Activated naive CD8-positive, alpha-beta T cell treated with anti-CD3 and anti-CD28 coated beads, Interleukin-2, amount 50 U/mL, for 24 hours (primary cell): ENCODE measurements around the gene LINGO1.

ENCODE experiments used
- ATAC-seq: fragments of 150-1000 bp; cut with Tn5 transposase; one replicate; pipeline ENCODE4 v1.10.0; 2021
- DNase-seq: peaks from one replicate; pipeline ENCODE4 v3.0.0; 2021
- H3K27ac Mint-ChIP-seq: one replicate; pipeline ENCODE4 v1.8.0; 2021; ENCODE audit warnings: mild to moderate bottlenecking, mixed read lengths
- H3K27me3 Mint-ChIP-seq: one replicate; pipeline ENCODE4 v1.8.0; 2021; ENCODE audit warnings: mixed read lengths
- H3K36me3 Mint-ChIP-seq: one replicate; pipeline ENCODE4 v1.8.0; 2021; ENCODE audit warnings: low read depth, mixed read lengths
- H3K4me1 Mint-ChIP-seq: one replicate; pipeline ENCODE4 v1.8.0; 2021; ENCODE audit warnings: mixed read lengths
- H3K4me3 Mint-ChIP-seq: one replicate; pipeline ENCODE4 v1.8.0; 2021; ENCODE audit warnings: mild to moderate bottlenecking, moderate library complexity, mixed read lengths
- H3K9me3 Mint-ChIP-seq: one replicate; pipeline ENCODE4 v1.8.0; 2021; ENCODE audit warnings: mixed read lengths

LINGO1 gene

DNA sequence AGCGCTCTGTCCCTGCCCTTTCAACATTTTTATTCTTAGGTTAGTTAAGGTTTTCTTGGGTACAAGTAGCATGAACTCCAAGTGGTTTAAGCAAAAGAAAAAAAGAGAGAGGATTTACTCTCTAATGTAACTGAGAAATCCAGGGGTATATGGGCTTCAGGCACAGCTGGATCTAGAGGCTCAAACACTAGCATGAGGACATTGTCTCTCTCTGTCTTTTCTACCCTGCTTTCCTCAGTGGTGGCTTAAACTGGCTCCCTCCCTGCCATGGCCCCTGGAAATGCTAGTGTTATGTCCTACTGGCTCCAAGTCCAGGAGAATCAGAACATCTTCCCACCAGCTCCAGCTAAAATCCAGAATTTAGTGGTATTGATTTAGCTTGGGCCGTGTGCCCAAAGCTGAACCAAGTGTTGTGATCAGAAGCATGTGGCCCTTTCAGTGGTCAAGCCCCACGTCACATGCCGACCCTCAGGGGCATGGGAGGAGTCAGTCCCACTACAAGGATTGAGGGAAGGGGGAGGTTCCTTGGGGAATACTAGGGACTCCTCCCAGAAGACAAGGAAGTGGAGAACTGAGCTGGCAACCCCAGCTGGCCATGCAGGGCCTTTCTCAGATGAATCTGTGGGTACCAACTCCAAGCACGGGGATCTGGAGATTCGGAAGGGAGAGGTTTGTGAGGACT is 58.0 kb downstream of the LINGO1 start:
- H3K9me3 Mint-ChIP-seq = no peaks in the 10 kb centered on the region
- no peaks in the 10 kb centered on the region for H3K4me1 Mint-ChIP-seq
- no peak overlapping the region for H3K27ac Mint-ChIP-seq
- no peak for DNase-seq
- H3K4me3 Mint-ChIP-seq = no peak overlapping the region
- no peaks in the 10 kb centered on the region for H3K27me3 Mint-ChIP-seq
- no peak for ATAC-seq
- no peaks in the 10 kb centered on the region for H3K36me3 Mint-ChIP-seq

DNA sequence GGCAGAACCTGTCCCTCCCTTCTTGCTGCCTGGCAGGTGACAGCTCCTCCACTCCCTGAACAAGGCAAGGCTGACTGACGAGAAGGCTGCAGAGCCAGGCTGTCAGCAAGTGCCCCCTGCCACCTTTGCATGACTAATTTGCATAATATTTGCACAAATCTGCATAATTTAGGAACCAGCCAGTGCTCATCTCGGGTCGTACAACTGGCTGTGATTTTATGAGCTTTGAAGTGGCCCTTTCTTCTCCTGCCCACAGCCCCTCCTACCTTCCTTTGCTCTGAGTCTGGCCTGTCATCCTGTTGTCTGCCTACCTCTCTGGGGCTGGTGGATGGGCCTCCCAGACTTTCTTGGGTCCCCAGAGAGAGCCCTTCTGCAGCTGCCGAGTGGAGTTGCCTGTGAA is 58.9 kb downstream of the LINGO1 start:
- no peak for DNase-seq
- no peaks in the 10 kb centered on the region for H3K4me1 Mint-ChIP-seq
- H3K36me3 Mint-ChIP-seq = no peaks in the 10 kb centered on the region
- H3K4me3 Mint-ChIP-seq = no peak overlapping the region
- no peak overlapping the region for H3K27ac Mint-ChIP-seq
- no peaks in the 10 kb centered on the region for H3K9me3 Mint-ChIP-seq
- H3K27me3 Mint-ChIP-seq = no peaks in the 10 kb centered on the region
- ATAC-seq = no peak

DNA sequence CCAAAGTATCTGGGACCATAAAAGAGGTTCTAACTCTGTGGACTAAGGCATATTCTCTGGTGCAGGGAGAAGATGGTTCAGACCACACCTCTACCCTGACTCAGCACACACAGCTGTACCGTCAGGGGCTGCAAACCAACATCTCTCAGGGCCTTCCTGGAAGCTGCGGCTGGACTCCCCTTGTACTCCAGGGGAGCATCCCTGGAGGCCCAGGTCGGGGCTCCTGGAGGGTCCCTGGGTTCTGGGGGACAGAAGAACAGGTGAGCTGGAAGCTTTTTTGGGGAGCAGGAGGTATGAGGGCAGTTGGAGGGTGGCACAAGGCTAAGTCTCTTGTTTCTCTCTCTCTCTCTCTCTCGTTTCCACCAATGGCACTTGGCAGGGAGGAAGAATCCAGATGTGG is 60.5 kb downstream of the LINGO1 start:
- H3K27me3 Mint-ChIP-seq = no peaks in the 10 kb centered on the region
- H3K36me3 Mint-ChIP-seq = no peaks in the 10 kb centered on the region
- H3K4me1 Mint-ChIP-seq = no peaks in the 10 kb centered on the region
- H3K9me3 Mint-ChIP-seq = no peaks in the 10 kb centered on the region
- DNase-seq = no peak
- H3K4me3 Mint-ChIP-seq = no peak overlapping the region
- H3K27ac Mint-ChIP-seq = no peak overlapping the region
- no peak for ATAC-seq

DNA sequence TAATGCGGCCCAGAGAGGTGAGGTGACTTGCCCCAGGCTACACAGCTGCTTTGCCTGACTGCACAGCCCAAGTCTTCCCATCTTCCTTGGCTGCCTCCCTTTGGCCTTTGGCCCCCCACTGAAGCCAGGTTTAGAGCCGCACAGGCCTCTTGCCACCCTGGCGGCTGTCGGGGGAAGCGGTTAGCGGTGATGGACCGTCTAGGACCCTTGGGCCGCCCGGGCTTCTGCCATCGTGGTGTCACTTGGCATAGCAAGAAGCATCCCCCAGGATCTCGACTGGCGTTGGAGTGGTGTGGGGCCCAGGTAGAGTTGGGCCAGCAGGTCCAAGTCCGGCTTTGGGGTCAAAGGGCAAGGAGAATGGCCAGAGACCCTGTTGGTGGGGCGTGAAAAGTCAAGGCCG is 61.0 kb downstream of the LINGO1 start:
- no peak for DNase-seq
- no peaks in the 10 kb centered on the region for H3K27me3 Mint-ChIP-seq
- H3K36me3 Mint-ChIP-seq = no peaks in the 10 kb centered on the region
- H3K4me3 Mint-ChIP-seq = no peak overlapping the region
- no peaks in the 10 kb centered on the region for H3K9me3 Mint-ChIP-seq
- ATAC-seq = no peak
- no peak overlapping the region for H3K27ac Mint-ChIP-seq
- H3K4me1 Mint-ChIP-seq = no peaks in the 10 kb centered on the region

DNA sequence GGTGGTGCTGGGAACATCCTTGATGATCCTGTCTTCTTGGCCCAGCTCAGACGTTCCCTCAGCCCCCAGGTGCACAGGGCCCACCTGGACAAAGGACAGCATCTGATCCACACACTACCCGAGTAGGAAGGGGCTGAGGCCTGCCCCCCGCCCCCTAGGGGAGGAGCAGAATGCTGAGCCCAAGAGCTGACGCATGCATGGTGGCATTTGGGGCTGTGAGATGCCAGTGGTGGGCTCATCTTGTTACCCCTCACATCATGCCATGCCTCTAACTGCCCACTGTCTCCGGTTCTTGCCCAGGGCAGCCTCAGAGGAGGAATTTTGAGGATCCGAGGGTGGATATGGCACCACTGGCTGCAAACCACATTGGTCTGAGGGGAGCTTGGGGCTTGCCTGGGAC is 61.5 kb downstream of the LINGO1 start:
- Mint-ChIP-seq H3K36me3 (no peaks in the 10 kb centered on the region), H3K27ac (no peak overlapping the region), H3K4me1 (no peaks in the 10 kb centered on the region), H3K4me3 (no peak overlapping the region), H3K27me3 (no peaks in the 10 kb centered on the region), H3K9me3 (no peaks in the 10 kb centered on the region)
- ATAC-seq (no peak), DNase-seq (no peak)

- H3K36me3 Mint-ChIP-seq = no peaks in the 10 kb centered on the region
- ATAC-seq (no peak), DNase-seq (no peak)
- H3K4me3 Mint-ChIP-seq = no peak overlapping the region
- no peak overlapping the region for H3K27ac Mint-ChIP-seq
- no peaks in the 10 kb centered on the region for H3K4me1 Mint-ChIP-seq
- no peaks in the 10 kb centered on the region for H3K9me3 Mint-ChIP-seq
- no peaks in the 10 kb centered on the region for H3K27me3 Mint-ChIP-seq
Measured at GRCh38 chr15:77569729-77570125, 63.0 kb downstream of the LINGO1 start.

DNA sequence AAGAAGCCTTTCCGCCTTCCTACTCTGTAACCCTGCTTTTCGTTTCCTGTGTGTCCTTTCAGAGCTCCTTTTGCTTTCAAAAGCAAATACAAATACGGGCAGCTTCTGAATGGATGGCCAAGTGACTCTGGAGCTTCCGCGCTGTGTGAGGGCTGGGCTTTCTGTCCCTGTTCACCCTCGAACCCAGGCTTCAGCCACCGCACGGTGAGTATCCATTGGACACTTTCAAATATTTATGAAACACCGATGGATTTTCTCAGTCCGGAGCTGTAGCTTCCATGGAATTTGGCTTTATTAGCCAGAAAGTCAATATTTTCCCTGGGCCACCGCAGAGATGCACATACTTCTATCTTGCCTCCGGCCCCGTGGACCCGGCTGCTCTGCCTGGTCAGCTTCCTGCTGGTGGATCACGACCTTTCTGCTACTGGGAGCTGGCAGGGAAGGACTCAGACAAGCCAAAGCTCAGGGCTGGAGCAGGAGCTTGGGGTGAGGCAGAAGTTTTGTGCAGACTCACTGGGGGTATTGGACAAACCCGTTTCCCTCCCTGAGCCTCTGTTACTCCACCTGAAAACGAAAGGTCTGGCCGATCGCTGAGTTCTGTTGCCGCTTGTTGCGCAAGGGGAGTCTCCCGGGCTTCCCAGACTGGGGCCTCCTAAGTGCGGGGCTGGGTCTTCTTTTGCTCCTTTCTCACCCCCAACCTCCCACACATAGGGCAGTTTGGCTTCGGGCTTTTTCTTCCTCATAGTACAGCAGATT is 63.6 kb downstream of the LINGO1 start:
- H3K27ac Mint-ChIP-seq = no peak overlapping the region
- H3K9me3 Mint-ChIP-seq = no peaks in the 10 kb centered on the region
- no peaks in the 10 kb centered on the region for H3K4me1 Mint-ChIP-seq
- no peaks in the 10 kb centered on the region for H3K36me3 Mint-ChIP-seq
- no peaks in the 10 kb centered on the region for H3K27me3 Mint-ChIP-seq
- DNase-seq (no peak), ATAC-seq (no peak)
- no peak overlapping the region for H3K4me3 Mint-ChIP-seq

DNA sequence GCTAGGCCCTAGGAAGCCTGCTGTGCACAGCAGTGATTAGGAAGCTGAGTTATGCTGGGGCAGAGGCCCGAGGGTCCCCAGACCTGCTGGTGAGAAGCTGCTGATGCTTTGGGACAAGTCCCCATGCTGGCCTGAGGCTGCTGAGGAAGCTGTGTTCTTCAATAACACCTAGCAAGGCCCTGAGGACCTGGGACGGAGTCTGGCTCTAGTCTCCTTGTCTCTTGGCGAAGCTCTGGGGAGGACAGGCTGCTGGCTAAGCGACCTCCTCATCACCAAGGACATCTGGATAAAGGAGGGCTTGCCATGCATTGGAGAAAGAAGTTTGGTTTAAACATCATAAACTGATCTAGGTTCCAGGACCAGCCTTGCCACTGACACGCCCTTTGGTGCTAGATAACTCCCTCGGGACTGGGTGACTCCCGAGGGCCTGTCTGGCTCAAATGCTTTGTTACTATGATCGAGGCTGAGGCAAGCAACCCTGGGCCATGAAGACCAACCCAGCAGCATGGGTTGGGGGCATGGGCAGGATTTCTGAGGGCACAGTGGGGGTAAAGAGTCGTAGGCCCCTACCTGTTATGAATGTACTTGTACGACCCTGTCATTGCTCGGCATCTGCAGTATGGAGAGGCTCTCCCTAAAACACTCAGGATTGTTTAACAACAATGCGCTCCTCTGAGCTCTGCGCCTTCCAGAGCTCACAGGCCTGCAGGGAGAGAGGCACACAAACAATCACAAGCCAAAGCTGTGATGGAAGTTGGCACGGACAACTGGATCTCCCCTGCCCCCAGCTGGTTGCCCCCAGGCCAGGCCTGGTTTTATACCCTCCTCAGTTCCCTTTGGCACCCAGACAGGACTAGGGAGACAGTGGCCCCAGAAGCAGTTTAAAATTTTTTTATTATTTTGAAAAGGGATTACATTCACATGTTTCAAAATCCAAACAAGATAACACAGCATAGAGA is 64.4 kb downstream of the LINGO1 start:
- Mint-ChIP-seq H3K27me3 (no peaks in the 10 kb centered on the region), H3K27ac (no peak overlapping the region)

DNA sequence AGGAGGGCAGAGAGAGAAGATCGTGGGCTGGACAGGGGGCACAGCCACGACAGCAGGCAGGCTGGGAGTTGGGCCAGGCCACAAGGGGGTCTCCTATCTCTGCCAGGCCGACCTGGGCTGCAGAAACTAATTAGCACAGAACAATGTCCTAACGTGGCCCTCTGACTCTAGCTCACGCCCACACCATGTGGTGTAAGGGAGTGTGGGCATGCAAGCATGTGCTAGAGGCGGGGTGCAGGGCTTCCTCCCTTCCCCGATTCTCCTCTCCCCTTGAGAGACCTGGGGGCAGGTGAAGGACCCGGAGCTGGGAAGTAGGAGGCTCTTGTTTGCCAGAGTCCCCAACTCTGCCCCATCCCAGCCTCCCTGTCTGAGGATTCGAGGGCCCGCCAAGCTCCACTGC is 65.5 kb downstream of the LINGO1 start:
- no peak overlapping the region for H3K27ac Mint-ChIP-seq
- H3K36me3 Mint-ChIP-seq = no peaks in the 10 kb centered on the region
- no peaks in the 10 kb centered on the region for H3K4me1 Mint-ChIP-seq
- H3K9me3 Mint-ChIP-seq = no peaks in the 10 kb centered on the region
- no peak overlapping the region for H3K4me3 Mint-ChIP-seq
- ATAC-seq (no peak), DNase-seq (no peak)
- no peaks in the 10 kb centered on the region for H3K27me3 Mint-ChIP-seq

More for the DNA sequence above, 64.4 kb downstream of the LINGO1 start:
- H3K4me3 Mint-ChIP-seq = no peak overlapping the region
- H3K9me3 Mint-ChIP-seq = no peaks in the 10 kb centered on the region
- no peaks in the 10 kb centered on the region for H3K4me1 Mint-ChIP-seq
- DNase-seq (no peak), ATAC-seq (no peak)
- no peaks in the 10 kb centered on the region for H3K36me3 Mint-ChIP-seq

DNA sequence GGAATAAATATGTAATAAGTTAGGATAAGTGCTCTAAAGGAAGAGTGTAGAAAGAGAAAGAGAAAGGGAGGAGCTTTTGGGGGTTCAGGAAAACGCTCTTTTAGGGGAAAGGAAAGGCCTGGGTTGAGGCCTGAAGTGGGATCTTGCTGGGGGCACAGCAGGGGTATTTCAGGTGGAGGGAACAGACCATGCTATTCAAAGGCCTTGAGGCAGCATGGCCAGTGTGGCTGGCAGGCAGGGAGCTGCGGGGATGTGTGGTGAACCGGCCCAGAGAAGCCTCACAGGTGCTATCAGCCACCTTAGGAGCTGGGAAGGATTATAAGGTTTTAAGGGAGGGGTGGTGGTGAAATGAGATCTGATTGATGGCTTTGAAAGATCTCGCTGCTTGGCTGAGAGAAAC is 66.6 kb downstream of the LINGO1 start:
- H3K9me3 Mint-ChIP-seq = no peaks in the 10 kb centered on the region
- no peak for ATAC-seq
- H3K27me3 Mint-ChIP-seq = no peaks in the 10 kb centered on the region
- no peak overlapping the region for H3K4me3 Mint-ChIP-seq
- H3K27ac Mint-ChIP-seq = no peak overlapping the region
- H3K4me1 Mint-ChIP-seq = no peaks in the 10 kb centered on the region
- DNase-seq = no peak
- H3K36me3 Mint-ChIP-seq = no peaks in the 10 kb centered on the region

DNA sequence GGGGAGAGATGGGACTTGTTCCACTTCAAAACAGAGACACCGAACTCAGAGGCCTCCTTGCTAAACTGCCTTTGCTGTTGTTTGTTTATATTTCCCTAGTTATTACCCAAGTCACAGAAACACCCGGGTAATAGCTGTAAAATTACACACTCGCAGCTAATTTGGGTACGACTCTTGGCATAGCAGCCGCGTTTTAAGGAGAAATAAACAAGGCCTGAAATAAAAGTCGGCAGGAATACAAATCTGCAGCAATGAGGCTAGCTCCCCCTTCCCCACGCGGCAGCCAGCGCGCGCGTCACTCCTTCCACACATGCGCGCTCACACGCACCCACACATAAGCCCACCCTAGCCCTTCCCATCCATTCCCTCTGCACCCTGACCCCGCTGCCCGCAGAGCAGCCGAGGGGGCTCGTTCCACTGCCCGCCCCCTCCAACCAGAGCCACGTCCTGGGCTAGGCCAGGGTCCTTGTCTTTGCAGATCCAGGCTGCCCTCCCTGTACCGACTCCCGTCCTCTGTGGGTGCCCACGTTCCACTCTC is 67.3 kb downstream of the LINGO1 start:
- Mint-ChIP-seq H3K27me3 (no peaks in the 10 kb centered on the region), H3K36me3 (no peaks in the 10 kb centered on the region), H3K27ac (no peak overlapping the region), H3K9me3 (no peaks in the 10 kb centered on the region), H3K4me1 (no peaks in the 10 kb centered on the region), H3K4me3 (no peak overlapping the region)
- DNase-seq (no peak), ATAC-seq (no peak)

DNA sequence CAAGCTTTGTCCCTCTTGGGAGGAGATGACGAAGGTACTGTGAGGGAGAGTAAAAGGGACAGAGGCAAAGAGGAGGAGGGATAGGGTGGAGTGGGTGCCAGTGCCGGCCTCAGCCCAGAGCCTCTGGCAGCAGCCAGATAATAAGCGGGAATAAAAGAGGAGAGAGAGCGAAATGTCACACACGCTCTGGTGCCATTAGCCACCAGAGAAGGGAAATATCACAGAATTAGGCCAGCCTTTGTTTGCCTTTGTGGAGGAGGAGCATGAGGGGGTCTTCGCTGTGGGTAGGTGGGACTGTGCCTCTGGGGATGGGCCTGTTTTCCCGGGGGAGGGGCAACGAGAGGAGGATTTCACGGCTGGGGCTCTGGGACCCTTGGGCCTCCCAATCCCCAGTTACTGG is 67.8 kb downstream of the LINGO1 start:
- Mint-ChIP-seq H3K4me3 (no peak overlapping the region), H3K9me3 (no peaks in the 10 kb centered on the region), H3K4me1 (no peaks in the 10 kb centered on the region), H3K27me3 (no peaks in the 10 kb centered on the region), H3K36me3 (no peaks in the 10 kb centered on the region), H3K27ac (no peak overlapping the region)
- ATAC-seq = no peak
- DNase-seq = no peak

- H3K36me3 Mint-ChIP-seq = no peaks in the 10 kb centered on the region
- no peak for DNase-seq
- no peak for ATAC-seq
- H3K4me1 Mint-ChIP-seq = no peaks in the 10 kb centered on the region
- no peaks in the 10 kb centered on the region for H3K9me3 Mint-ChIP-seq
- H3K4me3 Mint-ChIP-seq = no peak overlapping the region
- no peak overlapping the region for H3K27ac Mint-ChIP-seq
- H3K27me3 Mint-ChIP-seq = no peaks in the 10 kb centered on the region
Measured at GRCh38 chr15:77564341-77564740, 68.4 kb downstream of the LINGO1 start.

DNA sequence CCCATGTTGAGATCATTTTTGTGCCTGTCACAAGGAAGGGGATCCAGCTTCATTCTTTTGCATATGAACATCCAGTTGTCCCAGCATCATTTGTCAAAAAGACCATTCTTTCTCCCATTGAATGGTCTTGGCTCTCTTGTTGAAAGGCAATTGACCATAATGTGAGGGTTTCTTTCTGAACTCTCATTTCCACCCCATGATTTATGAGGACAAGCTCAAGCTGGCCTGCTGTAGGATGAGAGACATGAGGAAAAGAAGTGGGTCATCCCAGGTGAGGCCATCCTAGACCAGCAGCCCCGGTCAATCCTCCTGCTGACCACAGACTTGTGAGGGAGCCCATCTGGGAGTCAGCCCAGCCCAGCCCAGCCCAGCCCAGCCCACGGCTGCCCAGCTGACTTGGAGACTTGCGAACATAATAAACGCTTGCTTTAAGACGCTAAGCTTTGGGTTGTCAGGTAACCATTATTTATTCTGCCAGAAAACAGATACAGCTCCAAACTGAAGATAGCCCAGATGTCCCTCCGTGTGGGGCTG is 69.0 kb downstream of the LINGO1 start:
- no peaks in the 10 kb centered on the region for H3K36me3 Mint-ChIP-seq
- no peak overlapping the region for H3K4me3 Mint-ChIP-seq
- ATAC-seq = no peak
- H3K27me3 Mint-ChIP-seq = no peaks in the 10 kb centered on the region
- H3K27ac Mint-ChIP-seq = no peak overlapping the region
- no peak for DNase-seq
- no peaks in the 10 kb centered on the region for H3K9me3 Mint-ChIP-seq
- H3K4me1 Mint-ChIP-seq = no peaks in the 10 kb centered on the region
